ENCODE results near the gene TRPM8.

The TRPM8 gene

GRCh38 chr2:234051374-234052070, 134.3 kb downstream of the TRPM8 start:
- no peak for DNase-seq

DNA sequence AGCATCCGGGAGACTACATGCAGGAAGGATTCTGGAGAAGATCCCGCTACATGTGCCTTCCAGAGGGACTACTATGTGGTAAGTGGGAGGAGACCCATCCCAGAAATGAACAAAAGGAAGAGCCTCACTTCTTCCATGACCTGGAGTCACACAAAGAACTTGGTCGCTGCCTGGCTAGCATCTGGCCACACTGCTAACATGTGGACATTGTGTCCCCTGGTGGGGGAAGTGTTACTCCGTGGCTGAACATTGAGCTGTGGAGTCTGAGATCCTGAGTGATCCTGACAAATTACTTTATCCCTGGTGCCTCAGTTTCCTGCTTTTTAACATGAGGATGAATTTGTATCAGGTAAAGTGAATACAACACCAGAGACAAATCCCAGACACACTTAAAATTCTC, 141.7 kb downstream of the TRPM8 start:
- no peak for DNase-seq

GRCh38 chr2:234060236-234060635, 143.1 kb downstream of the TRPM8 start:
- no peak for DNase-seq

DNA sequence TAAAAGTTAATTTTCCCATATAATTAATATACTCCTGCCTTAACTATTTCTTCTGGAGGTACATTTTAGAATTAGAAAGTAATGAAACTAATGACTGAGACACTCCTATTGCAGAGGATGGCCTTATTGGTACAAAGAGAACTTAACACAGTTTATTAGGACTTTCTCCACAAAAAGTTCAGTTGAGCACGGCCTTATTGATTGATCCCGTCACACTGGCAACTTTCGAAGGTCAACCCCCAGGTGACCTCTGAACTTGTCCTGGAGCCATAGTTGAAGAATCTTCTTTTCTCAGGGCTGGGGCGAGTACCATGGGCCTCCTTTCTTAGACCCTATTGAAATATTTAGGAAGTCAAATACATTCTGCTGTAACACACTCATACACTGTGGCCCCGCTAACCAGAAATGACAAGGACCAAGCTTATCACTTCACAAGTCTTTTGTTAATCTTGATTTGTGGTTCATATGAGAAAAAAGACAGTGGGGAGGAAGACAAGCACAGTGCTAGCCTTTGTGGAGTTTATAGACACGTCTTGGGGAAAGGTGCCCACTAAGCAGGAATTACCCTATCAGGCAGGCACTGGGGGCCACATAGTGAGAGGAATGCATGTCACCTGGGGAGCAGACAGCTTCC, 144.6 kb downstream of the TRPM8 start:
- no peak for DNase-seq

GRCh38 chr2:234066587-234066986, 149.4 kb downstream of the TRPM8 start:
- no peak for DNase-seq
